ENCODE measurements around the gene RMDN3.

Gene RMDN3

DNA sequence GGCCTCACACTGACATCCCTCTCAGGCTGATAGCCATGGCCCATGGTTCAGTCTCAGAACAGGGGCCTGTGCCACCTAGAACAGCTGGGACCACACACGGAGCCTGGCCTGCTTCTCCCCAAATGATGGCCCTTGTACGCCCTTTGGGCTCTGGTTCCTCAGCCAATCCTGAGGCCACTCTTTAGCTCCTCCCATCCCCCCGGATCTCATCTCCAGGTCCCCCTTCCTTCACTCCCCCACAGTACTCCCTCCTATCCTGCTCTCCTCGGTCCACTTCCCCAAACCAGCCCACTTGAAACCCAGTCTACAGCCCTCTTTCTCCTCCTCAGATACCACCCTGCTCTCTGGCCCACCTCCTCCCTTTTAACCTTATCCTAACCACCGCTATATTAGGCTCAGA is 34.1 kb upstream of the RMDN3 start:
- H3K27ac ChIP-seq (ENCODE audit: insufficient read depth, low read depth, low read length, poor library complexity, severe bottlenecking): no peak overlapping the region
- no peaks in the 10 kb centered on the region for H3K36me3 ChIP-seq (ENCODE audit: control insufficient read depth, insufficient read depth, low read length)
- H3K4me3 ChIP-seq (ENCODE audit: insufficient read depth, low read depth, low read length): no peak overlapping the region
- H3K9me3 ChIP-seq (ENCODE audit: control insufficient read depth, low read length): no peaks in the 10 kb centered on the region
- H3K4me1 ChIP-seq (ENCODE audit: control insufficient read depth, insufficient read depth, low read length): no peaks in the 10 kb centered on the region
- no peaks in the 10 kb centered on the region for H3K27me3 ChIP-seq (ENCODE audit: control insufficient read depth, insufficient read depth, low read length, poor library complexity, severe bottlenecking)
- 89 to 94% methylated on average over 5 of the region's 5 CpGs for WGBS, 2 experiments

GRCh38 chr15:40787991-40788390 is 32.9 kb upstream of the RMDN3 start:
- 73 to 80% methylated on average over 6 of the region's 6 CpGs for WGBS, 2 experiments
- H3K27ac ChIP-seq (ENCODE audit: insufficient read depth, low read depth, low read length, poor library complexity, severe bottlenecking): no peak overlapping the region

GRCh38 chr15:40787344-40787841 is 32.3 kb upstream of the RMDN3 start:
- Histone ChIP-seq H3K9me3 (ENCODE audit: control insufficient read depth, low read length) (no peaks in the 10 kb centered on the region), H3K27ac (ENCODE audit: insufficient read depth, low read depth, low read length, poor library complexity, severe bottlenecking) (no peak overlapping the region), H3K4me3 (ENCODE audit: insufficient read depth, low read depth, low read length) (no peak overlapping the region), H3K27me3 (ENCODE audit: control insufficient read depth, insufficient read depth, low read length, poor library complexity, severe bottlenecking) (no peaks in the 10 kb centered on the region), H3K4me1 (ENCODE audit: control insufficient read depth, insufficient read depth, low read length) (no peaks in the 10 kb centered on the region), H3K36me3 (ENCODE audit: control insufficient read depth, insufficient read depth, low read length) (no peaks in the 10 kb centered on the region)
- WGBS, 2 experiments: 55 to 70% methylated on average over 4 of the region's 4 CpGs

More at GRCh38 chr15:40787991-40788390, 32.9 kb upstream of the RMDN3 start:
- no peak overlapping the region for H3K4me3 ChIP-seq (ENCODE audit: insufficient read depth, low read depth, low read length)
- no peaks in the 10 kb centered on the region for H3K4me1 ChIP-seq (ENCODE audit: control insufficient read depth, insufficient read depth, low read length)
- H3K36me3 ChIP-seq (ENCODE audit: control insufficient read depth, insufficient read depth, low read length): no peaks in the 10 kb centered on the region
- H3K27me3 ChIP-seq (ENCODE audit: control insufficient read depth, insufficient read depth, low read length, poor library complexity, severe bottlenecking): no peaks in the 10 kb centered on the region
- no peaks in the 10 kb centered on the region for H3K9me3 ChIP-seq (ENCODE audit: control insufficient read depth, low read length)

- no peaks in the 10 kb centered on the region for H3K36me3 ChIP-seq (ENCODE audit: control insufficient read depth, insufficient read depth, low read length)
- no peaks in the 10 kb centered on the region for H3K27me3 ChIP-seq (ENCODE audit: control insufficient read depth, insufficient read depth, low read length, poor library complexity, severe bottlenecking)
- H3K9me3 ChIP-seq (ENCODE audit: control insufficient read depth, low read length): no peaks in the 10 kb centered on the region
- H3K4me1 ChIP-seq (ENCODE audit: control insufficient read depth, insufficient read depth, low read length): no peaks in the 10 kb centered on the region
- 89 to 97% methylated on average over 1 to 2 of the region's 2 CpGs for WGBS, 2 experiments
- no peak overlapping the region for H3K4me3 ChIP-seq (ENCODE audit: insufficient read depth, low read depth, low read length)
- no peak overlapping the region for H3K27ac ChIP-seq (ENCODE audit: insufficient read depth, low read depth, low read length, poor library complexity, severe bottlenecking)
Measured at GRCh38 chr15:40785814-40786213, 30.8 kb upstream of the RMDN3 start.

GRCh38 chr15:40785164-40785563 is 30.1 kb upstream of the RMDN3 start:
- no peak overlapping the region for H3K27ac ChIP-seq (ENCODE audit: insufficient read depth, low read depth, low read length, poor library complexity, severe bottlenecking)
- no peaks in the 10 kb centered on the region for H3K27me3 ChIP-seq (ENCODE audit: control insufficient read depth, insufficient read depth, low read length, poor library complexity, severe bottlenecking)
- H3K4me1 ChIP-seq (ENCODE audit: control insufficient read depth, insufficient read depth, low read length): no peaks in the 10 kb centered on the region
- WGBS, 2 experiments: 88 to 96% methylated on average over 2 of the region's 3 CpGs
- no peaks in the 10 kb centered on the region for H3K36me3 ChIP-seq (ENCODE audit: control insufficient read depth, insufficient read depth, low read length)
- H3K4me3 ChIP-seq (ENCODE audit: insufficient read depth, low read depth, low read length): no peak overlapping the region
- H3K9me3 ChIP-seq (ENCODE audit: control insufficient read depth, low read length): no peaks in the 10 kb centered on the region

DNA sequence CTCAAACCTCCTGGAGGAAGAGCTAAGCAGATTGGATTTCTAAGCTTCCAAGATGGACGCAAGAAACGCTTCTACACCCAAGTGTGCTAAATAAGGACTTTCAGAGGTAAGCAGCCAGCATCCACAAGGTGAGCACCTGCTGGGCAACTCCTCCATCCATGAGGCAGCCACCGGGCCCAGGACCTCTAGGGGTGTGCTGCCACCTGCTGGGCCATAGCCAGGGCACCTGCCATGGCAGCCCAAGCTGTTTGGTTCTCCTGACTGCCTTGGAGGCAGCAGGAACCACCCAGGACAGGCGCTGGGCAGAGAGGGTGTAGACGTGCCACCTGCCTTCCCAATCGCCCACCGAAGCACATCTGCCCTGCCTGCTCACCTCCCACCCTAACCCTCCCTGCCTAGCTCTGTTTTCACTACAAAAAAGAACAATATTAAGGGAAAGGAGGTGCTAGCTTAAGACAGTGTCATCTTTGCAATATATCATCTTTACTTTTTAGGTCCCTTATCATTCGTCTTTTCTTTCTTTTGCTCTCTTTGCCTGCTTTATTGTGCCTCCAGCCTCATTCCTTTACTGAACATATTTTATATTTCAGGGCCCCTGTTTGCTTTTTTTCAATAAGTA is 27.7 kb upstream of the RMDN3 start:
- H3K4me3 ChIP-seq (ENCODE audit: insufficient read depth, low read depth, low read length): no peak overlapping the region
- H3K4me1 ChIP-seq (ENCODE audit: control insufficient read depth, insufficient read depth, low read length): no peaks in the 10 kb centered on the region
- WGBS, 2 experiments: 76 to 78% methylated on average over 8 of the region's 8 CpGs
- peak overlapping the region; percentile 6 for H3K27ac ChIP-seq (ENCODE audit: insufficient read depth, low read depth, low read length, poor library complexity, severe bottlenecking)
- H3K36me3 ChIP-seq (ENCODE audit: control insufficient read depth, insufficient read depth, low read length): peaks cover 11% of the 10 kb centered on the region
- no peaks in the 10 kb centered on the region for H3K27me3 ChIP-seq (ENCODE audit: control insufficient read depth, insufficient read depth, low read length, poor library complexity, severe bottlenecking)
- H3K9me3 ChIP-seq (ENCODE audit: control insufficient read depth, low read length): no peaks in the 10 kb centered on the region

GRCh38 chr15:40776537-40777141 is 21.6 kb upstream of the RMDN3 start:
- 94% methylated on average over 11 of the region's 11 CpGs for WGBS, 2 experiments
- no peak overlapping the region for H3K4me3 ChIP-seq (ENCODE audit: insufficient read depth, low read depth, low read length)
- H3K27me3 ChIP-seq (ENCODE audit: control insufficient read depth, insufficient read depth, low read length, poor library complexity, severe bottlenecking): no peaks in the 10 kb centered on the region
- no peaks in the 10 kb centered on the region for H3K4me1 ChIP-seq (ENCODE audit: control insufficient read depth, insufficient read depth, low read length)
- no peaks in the 10 kb centered on the region for H3K9me3 ChIP-seq (ENCODE audit: control insufficient read depth, low read length)
- H3K36me3 ChIP-seq (ENCODE audit: control insufficient read depth, insufficient read depth, low read length): peaks cover 28% of the 10 kb centered on the region
- H3K27ac ChIP-seq (ENCODE audit: insufficient read depth, low read depth, low read length, poor library complexity, severe bottlenecking): no peak overlapping the region

GRCh38 chr15:40775740-40776536 is 20.9 kb upstream of the RMDN3 start:
- H3K27ac ChIP-seq (ENCODE audit: insufficient read depth, low read depth, low read length, poor library complexity, severe bottlenecking): no peak overlapping the region
- no peaks in the 10 kb centered on the region for H3K4me1 ChIP-seq (ENCODE audit: control insufficient read depth, insufficient read depth, low read length)
- H3K9me3 ChIP-seq (ENCODE audit: control insufficient read depth, low read length): no peaks in the 10 kb centered on the region
- WGBS, 2 experiments: 95 to 96% methylated on average over 14 of the region's 14 CpGs
- H3K4me3 ChIP-seq (ENCODE audit: insufficient read depth, low read depth, low read length): no peak overlapping the region
- H3K27me3 ChIP-seq (ENCODE audit: control insufficient read depth, insufficient read depth, low read length, poor library complexity, severe bottlenecking): no peaks in the 10 kb centered on the region
- peaks cover 28% of the 10 kb centered on the region for H3K36me3 ChIP-seq (ENCODE audit: control insufficient read depth, insufficient read depth, low read length)

DNA sequence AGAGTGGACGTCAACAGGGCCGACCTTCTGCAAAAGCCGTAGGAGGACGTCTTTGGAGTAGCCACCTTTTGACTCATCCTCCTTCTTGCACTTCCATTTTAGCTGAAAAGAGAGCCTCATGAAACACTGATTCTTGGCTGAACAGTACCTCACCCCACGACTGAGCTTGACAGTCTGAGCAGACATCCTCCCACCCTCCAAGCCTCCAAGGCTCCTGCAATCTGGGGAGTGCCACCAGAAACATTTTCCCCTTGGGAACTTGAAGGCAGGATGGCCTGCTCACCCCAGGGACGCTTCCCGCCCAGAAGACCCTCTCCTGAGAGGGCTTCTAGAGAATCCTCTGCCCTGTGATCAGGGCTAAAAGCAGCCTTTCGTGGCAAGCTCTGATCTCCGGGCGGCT is 20.0 kb upstream of the RMDN3 start:
- Histone ChIP-seq H3K27ac (ENCODE audit: insufficient read depth, low read depth, low read length, poor library complexity, severe bottlenecking) (no peak overlapping the region), H3K36me3 (ENCODE audit: control insufficient read depth, insufficient read depth, low read length) (peaks cover 28% of the 10 kb centered on the region), H3K27me3 (ENCODE audit: control insufficient read depth, insufficient read depth, low read length, poor library complexity, severe bottlenecking) (no peaks in the 10 kb centered on the region), H3K4me1 (ENCODE audit: control insufficient read depth, insufficient read depth, low read length) (no peaks in the 10 kb centered on the region), H3K4me3 (ENCODE audit: insufficient read depth, low read depth, low read length) (no peak overlapping the region), H3K9me3 (ENCODE audit: control insufficient read depth, low read length) (no peaks in the 10 kb centered on the region)
- 94 to 96% methylated on average over 10 of the region's 10 CpGs for WGBS, 2 experiments

DNA sequence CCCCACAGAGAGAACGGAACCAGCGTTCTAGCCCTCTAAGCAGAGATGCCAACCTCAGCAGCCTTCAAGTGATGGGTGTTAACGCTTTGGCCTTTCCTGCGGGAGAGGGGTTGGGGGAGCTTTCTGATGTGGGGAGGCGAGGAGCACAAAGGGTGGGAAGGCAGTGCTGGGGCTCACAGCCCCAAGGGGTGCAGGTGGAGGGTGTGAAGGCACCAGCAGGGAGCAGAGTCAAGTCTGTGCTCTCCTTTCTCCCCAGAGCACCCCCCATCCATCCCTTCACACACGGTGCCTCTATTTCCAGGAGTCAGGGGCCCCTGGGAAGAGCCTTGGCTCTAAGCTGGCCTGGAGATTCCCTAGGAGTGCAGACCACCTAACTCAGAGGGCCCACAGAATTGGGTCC is 18.8 kb upstream of the RMDN3 start:
- peaks cover 22% of the 10 kb centered on the region for H3K36me3 ChIP-seq (ENCODE audit: control insufficient read depth, insufficient read depth, low read length)
- H3K9me3 ChIP-seq (ENCODE audit: control insufficient read depth, low read length): no peaks in the 10 kb centered on the region

More for the DNA sequence above, 18.8 kb upstream of the RMDN3 start:
- Histone ChIP-seq H3K27me3 (ENCODE audit: control insufficient read depth, insufficient read depth, low read length, poor library complexity, severe bottlenecking) (no peaks in the 10 kb centered on the region), H3K27ac (ENCODE audit: insufficient read depth, low read depth, low read length, poor library complexity, severe bottlenecking) (no peak overlapping the region), H3K4me3 (ENCODE audit: insufficient read depth, low read depth, low read length) (no peak overlapping the region), H3K4me1 (ENCODE audit: control insufficient read depth, insufficient read depth, low read length) (no peaks in the 10 kb centered on the region)
- WGBS, 2 experiments: 95% methylated on average over 6 of the region's 6 CpGs
